ENCODE measurements around the gene RALGAPB.
A peak's percentile ranks its signal among the peaks of the same experiment; 100 is the strongest.
"Not testable (repeated sequence)": the region's sequence is repeated elsewhere in the genome, so short reads cannot be mapped to it uniquely, and the experiment has no call there.

The RALGAPB gene

DNA sequence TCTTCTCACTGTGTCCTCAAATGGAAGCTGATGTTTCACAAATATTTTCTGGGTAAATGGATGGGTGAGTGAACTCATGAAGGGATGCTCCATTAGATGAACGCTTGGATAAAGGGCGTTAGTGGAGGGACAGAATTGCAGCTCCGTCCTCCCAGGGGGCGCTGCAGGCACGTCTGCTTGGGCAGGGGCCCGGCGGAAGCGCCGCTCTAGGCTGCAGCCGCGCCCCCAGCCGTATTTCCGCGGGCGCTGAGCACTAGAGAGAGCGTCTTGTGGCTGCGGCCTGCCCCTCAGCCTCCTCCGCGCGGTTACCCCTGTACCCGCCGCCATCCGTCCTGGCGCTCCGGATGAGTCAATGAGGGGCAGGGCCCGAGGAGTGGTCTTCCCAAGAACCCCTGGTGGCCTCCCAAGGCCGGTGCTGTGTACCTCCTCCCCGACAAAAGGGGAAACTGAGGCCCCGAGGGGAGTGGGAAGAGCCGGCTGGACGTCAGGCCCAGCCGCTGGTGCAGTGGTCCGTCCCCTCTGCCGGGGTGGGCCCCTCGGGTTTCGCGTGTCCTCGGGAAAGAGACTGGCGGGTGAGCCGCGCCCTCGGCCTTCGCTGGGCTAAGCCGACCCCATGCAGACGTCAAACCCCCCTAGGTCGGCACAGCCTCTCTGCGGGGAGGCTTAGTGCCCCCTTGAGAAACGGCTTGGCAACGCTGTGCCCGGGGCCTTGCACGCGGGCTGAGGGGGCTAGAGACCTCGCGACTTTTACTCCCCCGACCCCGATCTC is 26.0 kb upstream of the RALGAPB start:
- peak; percentile 74 for DNase-seq (ENCODE audit: low read depth, low spot score)
- peak overlapping the region; percentile 38 for H3K27ac ChIP-seq

DNA sequence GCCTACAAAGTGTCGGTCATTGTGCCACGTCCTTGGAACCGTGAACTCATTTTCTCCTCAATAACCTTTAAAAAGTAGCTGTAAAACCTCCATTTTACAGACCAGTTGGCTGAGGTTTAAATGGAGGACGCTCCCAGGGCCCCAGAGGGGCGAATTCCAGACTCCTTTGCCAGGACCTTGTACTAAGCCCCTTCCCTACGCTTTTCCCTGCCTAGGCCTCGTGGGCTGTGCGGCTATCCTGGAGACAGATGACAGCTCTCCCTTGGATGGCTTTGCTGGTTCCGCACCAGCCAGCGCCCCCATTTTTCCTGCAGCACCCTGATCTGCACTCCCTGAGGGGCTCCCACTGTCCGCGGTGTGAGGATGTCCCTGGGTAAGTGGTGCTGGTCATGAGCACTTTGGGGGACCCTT is 25.4 kb upstream of the RALGAPB start:
- no peak for DNase-seq (ENCODE audit: low read depth, low spot score)
- peak overlapping the region; percentile 38 for H3K27ac ChIP-seq

DNA sequence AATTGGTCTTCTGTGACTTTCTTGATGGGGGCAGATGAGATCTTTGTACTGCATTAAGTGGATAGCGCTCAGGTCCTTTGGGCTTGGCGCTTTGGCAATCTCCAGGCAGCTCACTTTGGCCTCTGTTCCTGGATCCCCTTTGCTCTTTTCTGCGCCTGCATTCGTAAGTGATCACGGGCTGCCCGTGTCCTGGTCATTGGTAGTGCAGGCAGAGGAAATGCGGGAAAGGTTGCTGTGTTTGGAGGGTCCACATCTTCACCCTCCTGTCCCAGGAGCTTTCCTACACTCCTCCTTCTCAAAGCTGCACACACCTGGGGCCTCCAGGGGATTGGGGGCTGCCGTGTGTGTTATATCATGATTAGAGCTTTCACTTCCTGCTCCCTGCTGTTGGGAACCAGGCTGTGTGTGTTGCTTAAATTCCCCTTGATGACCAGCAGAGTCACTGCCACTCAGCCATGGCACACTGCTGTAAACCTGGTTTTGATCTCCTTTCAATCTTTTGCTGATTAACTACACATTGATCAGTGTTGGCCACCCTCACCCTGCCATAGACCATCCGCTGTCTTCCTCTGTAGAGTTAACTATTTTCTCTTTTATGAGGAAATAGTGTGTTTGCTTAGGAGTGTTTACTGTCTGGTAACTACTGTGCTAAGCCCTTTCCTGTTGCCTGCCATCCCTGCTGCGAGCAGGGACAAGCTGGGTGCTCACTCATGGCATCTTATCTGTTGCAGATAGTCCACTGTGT is 24.5 kb upstream of the RALGAPB start:
- H3K27ac ChIP-seq: no peak overlapping the region
- DNase-seq (ENCODE audit: low read depth, low spot score): no peak

DNA sequence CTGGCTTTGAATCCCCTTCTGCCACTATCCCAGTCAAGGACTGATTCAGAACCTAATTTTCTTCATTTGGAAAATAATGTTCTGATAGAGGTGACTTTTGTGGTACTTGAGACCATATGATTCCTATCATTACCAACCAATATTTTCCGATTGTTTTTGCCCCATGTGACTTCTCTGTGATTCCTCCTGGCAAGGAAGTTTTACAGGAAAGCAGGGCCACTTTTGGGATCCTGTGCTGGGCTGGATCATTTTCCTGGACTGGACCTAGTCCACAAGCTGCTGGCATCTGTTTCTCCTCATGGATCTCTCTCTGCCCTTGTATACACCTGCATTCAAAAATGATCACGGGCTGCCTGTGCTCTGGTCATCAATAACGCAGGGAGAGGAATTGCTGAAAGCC is 23.6 kb upstream of the RALGAPB start:
- DNase-seq (ENCODE audit: low read depth, low spot score): no peak

DNA sequence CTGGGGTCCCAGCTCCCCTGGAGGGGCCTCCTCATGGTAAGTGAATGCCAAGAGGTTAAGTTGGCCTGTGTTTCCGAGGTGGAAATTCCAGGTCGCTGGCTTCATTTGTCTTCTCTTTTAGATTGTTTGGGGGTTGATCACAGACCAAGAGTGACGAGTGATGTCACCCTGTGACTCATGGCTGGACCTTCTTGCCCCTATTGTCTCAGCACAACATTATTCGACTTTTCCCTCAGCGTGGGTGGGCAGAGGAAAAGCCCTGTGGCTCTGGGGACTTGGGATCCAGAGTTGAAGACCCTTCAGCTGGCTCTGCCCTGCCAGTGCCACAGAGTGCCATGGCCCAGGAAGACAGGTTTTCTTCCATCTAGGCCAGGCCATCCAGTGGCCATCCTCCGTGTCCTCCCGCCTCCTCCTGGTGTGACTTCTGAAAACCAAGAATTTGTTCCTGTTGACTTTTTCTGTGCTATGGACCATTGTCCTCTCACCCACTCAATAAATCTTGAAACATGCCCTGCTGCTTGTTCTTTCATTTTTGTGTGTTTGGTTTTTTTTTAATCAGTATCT is 22.1 kb upstream of the RALGAPB start:
- H3K27ac ChIP-seq: no peak overlapping the region
- DNase-seq (ENCODE audit: low read depth, low spot score): no peak

More for the DNA sequence above, 23.6 kb upstream of the RALGAPB start:
- H3K27ac ChIP-seq: no peak overlapping the region

DNA sequence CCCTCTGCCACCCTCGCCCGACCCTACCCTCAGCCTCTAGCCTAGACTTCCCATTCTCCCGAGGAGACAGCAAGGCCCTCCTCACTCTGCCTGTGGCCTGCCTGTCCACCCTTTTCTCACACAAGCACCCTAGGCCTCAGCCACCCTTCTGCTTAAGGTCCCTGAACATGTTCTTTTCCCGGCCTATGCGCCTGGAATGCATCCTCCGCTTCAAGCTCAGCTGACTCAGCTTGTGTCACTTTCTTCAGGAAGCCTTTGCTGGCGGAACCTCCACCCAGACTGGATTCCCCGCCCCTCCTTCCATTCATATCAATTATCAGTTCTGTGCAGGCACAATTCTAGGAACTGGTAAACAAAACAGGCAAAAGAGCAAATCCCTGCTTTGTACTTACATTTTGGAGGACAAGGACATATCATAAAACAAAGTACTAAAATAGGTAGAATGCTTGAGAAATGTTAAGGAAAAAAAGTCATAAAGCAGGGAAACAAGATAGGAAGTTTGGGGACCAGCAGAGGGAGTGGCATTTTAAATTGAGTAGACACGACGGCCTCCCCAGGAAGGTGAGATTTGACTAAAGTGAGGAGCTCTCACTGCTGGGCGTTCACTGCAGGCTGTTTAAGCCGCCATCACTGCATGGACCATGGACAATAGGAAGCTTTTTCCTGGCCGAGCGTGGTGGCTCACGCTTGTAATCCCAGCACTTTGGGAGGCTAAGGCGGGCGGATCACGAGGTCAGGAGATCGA is 19.6 kb upstream of the RALGAPB start:
- H3K27ac ChIP-seq: peak overlapping the region; percentile 61
- DNase-seq (ENCODE audit: low read depth, low spot score): no peak

DNA sequence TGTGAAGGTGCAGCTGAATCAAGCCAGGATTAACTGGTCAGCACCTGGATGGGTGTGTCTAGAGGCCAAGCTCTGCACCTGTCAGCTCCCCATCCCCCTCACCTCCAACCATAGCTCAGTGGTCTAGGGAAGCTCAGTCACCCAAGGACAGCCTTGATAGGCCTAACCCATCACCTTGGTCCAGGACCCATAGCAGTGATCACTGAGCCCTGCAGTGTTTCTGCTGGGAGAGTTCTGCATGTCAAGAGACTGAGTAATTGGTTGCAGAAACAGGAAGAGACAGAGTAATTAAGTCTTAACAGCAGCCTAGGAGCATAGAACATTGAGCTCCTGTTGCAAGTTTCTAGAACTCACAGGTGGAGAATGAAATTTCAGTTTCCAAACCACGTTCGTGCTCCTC is 18.7 kb upstream of the RALGAPB start:
- no peak for DNase-seq (ENCODE audit: low read depth, low spot score)
- H3K27ac ChIP-seq: peak overlapping the region; percentile 61

DNA sequence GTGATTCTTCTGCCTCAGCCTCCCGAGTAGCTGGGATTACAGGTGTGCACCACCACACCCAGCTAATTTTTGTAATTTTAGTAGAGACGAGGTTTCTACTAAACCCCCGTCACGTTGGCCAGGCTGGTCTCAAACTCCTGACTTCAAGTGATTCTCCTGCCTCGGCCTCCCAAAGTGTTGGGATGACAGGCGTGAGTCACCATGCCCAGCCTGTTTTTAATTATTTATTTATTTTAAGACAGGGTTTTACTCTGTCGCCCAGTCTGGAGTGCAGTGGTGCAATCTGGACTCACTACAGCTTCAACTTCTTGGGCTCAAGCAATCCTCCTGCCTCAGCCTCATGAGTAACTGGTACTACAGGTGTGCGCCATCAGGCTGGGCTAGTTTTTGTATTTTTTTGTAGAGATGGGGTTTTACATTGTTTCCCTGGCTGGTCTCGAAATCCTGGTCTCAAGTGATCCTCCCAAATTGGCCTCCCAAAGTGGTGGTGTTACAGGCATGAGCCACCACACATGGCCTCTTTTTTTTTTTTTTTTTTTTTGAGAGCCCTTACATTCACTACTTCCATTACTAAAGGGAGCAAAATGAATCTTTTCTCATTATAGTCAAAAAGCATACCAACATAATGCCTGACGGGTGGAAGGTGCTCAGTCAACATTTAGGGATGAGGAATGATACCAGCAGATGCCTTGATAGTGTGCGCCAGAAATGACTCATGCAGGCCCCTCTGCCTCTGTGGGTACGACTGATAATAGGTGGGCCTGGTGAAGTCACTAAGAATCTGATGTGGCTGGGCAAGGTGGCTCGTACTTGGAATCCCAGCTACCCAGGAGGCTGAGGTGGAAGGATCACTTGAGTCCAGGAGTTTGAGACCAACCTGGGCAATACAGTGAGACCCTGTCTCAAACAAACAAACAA is 17.8 kb upstream of the RALGAPB start:
- no peak for DNase-seq (ENCODE audit: low read depth, low spot score)
- peak overlapping the region; percentile 61 for H3K27ac ChIP-seq

DNA sequence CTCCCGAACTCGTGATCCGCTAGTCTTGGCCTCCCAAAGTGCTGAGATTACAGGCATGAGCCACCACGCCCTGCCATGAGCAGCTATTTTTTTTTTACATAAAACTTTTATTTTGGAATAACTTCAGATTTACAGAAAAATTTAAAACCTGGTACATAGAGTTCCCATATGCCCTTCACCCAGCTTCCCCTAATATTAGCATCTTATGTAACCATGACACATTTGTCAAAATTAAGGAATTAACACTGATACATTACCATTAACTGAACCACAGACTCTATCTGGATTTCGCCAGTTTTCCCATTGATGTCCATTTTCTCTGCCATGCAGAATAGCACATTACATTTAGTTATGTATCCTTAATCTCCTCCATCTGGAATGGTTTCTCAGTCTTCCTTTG is 14.3 kb upstream of the RALGAPB start:
- no peak overlapping the region for H3K27ac ChIP-seq
- no peak for DNase-seq (ENCODE audit: low read depth, low spot score)

DNA sequence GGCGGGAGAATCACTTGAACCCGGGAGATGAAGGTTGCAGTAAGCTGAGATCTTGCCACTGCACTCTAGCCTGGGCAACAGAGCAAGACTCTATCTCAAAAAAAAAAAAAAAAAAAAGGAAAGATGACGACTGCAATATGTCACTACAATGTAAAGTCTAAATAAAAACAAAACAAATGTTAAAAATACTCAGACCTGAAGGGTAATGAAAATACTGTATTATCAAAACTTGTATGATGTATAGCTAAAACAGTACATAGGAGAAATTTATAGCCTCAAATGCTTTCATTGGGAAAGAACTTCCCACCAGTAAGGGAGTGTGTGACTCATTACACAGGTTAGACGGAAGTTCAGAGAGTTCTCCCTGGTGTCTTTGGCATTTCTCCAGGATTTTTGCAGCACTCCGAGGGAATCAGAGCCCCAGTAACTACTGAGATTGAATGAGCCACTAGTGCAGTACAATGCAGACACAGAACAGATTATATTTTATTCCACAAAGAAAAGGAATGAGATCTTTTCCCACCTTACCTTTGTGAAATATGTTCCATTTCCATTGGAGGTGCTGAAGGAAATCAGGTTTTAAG is 12.5 kb upstream of the RALGAPB start:
- peak overlapping the region; percentile 39 for H3K27ac ChIP-seq
- peak; percentile 66 for DNase-seq (ENCODE audit: low read depth, low spot score)

DNA sequence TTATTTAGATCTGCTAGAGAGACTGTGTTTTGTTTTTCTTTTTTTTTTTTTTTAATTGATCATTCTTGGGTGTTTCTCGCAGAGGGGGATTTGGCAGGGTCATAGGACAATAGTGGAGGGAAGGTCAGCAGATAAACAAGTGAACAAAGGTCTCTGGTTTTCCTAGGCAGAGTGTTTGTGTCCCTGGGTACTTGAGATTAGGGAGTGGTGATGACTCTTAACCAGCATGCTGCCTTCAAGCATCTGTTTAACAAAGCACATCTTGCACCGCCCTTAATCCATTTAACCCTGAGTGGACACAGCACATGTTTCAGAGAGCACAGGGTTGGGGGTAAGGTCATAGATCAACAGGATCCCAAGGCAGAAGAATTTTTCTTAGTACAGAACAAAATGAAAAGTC is 12.0 kb upstream of the RALGAPB start:
- not testable (repeated sequence) for DNase-seq (ENCODE audit: low read depth, low spot score)
- peak overlapping the region; percentile 39 for H3K27ac ChIP-seq

DNA sequence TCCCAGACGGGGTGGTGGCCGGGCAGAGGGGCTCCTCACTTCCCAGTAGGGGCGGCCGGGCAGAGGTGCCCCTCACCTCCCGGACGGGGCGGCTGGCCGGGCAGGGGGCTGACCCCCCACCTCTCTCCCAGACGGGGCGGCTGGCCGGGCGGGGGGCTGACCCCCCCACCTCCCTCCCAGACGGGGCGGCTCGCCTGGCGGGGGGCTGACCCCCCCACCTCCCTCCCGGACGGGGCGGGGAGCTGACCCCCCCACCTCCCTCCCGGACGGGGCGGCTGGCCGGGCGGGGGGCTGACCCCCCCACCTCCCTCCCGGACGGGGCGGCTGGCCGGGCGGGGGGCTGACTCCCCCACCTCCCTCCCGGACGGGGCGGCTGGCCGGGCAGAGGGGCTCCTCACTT is 11.5 kb upstream of the RALGAPB start:
- not testable (repeated sequence) for H3K27ac ChIP-seq; DNase-seq (ENCODE audit: low read depth, low spot score)

DNA sequence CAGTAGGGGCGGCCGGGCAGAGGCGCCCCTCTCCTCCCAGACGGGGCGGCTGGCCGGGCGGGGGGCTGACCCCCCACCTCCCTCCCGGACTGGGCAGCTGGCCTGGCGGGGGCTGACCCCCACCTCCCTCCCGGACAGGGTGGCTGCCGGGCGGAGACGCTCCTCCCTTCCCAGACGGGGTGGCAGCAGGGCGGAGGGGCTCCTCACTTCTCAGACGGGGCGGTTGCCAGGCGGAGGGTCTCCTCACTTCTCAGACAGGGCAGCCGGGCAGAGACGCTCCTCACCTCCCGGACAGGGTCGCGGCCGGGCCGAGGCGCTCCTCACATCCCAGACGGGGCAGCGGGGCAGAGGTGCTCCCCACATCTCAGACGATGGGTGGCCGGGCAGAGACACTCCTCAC is 11.1 kb upstream of the RALGAPB start:
- not testable (repeated sequence) for DNase-seq (ENCODE audit: low read depth, low spot score); H3K27ac ChIP-seq

DNA sequence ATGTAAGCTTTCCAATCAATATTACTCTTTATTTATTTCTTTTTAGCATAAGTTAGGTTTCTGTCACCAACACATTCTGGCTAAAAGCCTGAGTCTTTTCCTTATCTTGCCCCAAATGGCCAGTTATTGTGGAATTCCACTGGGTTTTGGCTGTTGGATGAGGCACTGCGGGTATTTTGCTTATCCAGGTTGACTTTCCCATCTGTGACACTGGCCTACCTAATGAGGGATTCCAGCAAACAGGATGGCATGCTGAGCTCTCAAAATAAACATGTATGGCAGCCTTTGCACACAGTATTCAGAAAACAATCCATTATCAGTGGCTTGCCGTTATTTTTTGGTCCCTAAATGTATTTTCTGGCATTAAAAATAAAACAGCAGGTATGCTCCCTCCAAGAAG is 6.5 kb upstream of the RALGAPB start:
- no peak for DNase-seq (ENCODE audit: low read depth, low spot score)
- no peak overlapping the region for H3K27ac ChIP-seq

DNA sequence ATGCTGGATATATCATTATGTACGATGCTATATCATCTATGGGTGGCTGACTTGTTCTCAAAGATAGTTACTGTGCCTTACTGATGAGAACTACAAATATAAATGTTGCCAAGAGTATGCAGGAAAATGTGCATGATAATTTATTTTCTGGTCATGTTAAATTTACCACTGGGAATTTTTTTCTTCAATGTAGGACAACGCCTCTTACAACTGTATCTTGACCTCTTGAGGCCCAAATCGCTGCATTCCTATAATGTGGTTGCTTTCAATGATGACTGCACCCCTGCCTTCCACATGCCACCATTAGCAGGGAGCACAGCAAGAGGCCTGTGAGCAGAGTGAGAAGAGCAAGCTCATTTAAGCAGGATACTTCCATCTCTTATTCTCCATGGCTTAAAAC is 5.7 kb upstream of the RALGAPB start:
- no peak for DNase-seq (ENCODE audit: low read depth, low spot score)
- H3K27ac ChIP-seq: no peak overlapping the region

DNA sequence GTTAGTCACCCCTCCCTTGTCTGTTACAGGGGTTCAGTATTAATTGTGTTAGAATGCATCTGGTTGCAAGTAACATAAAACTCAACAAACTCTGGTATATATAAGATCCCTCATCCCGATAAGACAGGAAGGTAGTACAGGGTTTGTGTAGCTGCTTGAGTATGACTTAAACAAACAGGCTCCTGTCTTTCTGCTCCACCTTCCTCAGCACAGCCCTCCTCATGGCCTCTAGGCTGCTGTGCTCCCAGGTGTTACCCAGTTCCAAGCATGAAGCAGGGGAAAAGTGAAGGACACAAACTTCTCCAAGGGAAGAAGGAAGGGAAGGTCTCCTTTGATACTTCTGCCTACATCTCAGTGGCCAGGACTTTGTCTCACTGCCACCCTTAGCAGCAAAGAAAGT is 1.4 kb upstream of the RALGAPB start:
- DNase-seq (ENCODE audit: low read depth, low spot score): no peak
- H3K27ac ChIP-seq: peak overlapping the region; percentile 82

DNA sequence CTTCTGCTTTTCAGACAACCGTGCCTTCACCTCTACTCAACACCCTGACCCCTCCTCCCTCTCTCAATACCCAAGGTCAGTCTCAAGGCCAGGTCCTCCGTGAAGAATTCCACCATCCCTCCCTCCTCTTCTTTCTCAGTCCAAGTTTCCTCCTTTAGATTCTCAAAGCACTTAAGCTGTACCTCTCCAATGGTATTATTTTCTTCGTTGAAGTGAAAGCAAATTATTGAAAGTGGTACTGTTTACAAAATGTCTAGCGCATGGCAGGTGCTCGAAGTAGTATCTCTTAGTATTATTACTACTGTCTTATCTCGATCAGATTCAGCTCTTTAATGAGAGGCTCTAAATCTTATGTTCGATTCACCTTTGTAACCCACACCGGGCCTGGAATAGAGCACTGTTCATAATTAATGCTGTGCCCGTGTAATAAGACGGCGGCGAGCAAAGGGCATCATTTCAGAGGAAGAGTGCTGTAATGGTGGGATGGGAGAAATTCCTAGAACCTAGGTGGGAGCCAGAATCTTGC is 593 bp upstream of the RALGAPB start:
- no peak for DNase-seq (ENCODE audit: low read depth, low spot score)
- peak overlapping the region; percentile 82 for H3K27ac ChIP-seq

DNA sequence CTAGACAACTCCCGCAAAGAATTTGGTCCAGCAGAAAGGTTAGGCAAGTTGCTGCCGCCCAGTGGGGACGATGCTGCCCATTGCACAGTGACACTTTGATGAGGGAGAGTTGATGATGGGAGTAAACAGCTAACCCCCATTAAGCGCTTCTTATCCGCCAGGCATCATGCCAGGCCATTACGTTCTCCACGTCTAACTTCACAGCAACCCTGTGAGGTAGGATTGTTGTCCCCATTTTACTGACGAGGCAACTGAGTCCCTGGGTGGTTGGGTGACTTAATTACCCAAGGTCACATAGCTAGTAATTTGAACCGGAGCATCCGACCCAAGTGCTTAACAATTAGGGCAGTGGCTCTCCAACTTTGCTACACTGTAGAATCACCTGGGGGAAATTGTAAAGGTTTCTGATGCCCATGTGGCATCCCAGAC is 738 bp downstream of the RALGAPB start:
- peak overlapping the region; percentile 82 for H3K27ac ChIP-seq
- DNase-seq (ENCODE audit: low read depth, low spot score): no peak

DNA sequence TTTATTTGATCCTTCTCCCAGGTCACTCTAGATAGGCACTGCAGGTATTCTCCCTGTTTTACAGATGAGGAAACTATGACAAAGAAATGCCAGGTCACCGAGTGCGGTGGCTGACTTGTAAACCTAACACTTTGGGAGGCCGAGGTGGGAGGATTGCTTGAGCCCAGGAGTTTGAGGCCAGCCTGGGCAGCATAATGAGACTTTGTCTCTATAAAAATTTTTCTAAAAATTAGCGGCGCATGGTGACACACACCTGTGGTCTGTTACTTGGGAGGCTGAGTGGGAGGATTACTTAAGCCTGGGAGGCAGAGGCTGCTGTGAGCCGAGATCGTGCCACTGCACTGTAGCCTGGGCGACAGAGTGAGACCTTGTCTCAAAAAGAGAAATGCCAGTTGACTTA is 5.1 kb downstream of the RALGAPB start:
- no peak overlapping the region for H3K27ac ChIP-seq
- DNase-seq (ENCODE audit: low read depth, low spot score): no peak

Measured in epithelial cell of prostate (primary cell).